Measurements from ENCODE around the gene INPP5E. TPM values are rescaled to one million over a fixed set of nuclear protein-coding genes. Genes with fewer than 3 reads are reported as not detected.

INPP5E gene
- 10.6 TPM for total RNA-seq
- long read RNA-seq, full-length matches to known transcripts = 16 of 56 reads
- long read RNA-seq, partial matches to known transcripts = 15 of 56 reads
- long read RNA-seq, other reads (novel, unspliced or antisense) = 25 of 56 reads

- Histone ChIP-seq H3K27ac (replicated peaks) (peak within 1 kb of the TSS; percentile 91), H3K4me3 (peak within 1 kb of the TSS; percentile 98), H3K36me3 (peaks cover 50% of the 10 kb centered on the region), H3K4me1 (peaks cover 50% of the 10 kb centered on the region), H3K9me3 (replicated peaks) (no peaks in the 10 kb centered on the region), H3K27me3 (ENCODE audit: low read depth) (no peaks in the 10 kb centered on the region)
- intact Hi-C loops (cut with micrococcal nuclease) = no loop called here
- DNase-seq = peak; percentile 80
- TF ChIP-seq CTCF (IDR thresholded peaks at IDR 0.05; ENCODE audit: borderline replicate concordance) = peak; percentile 85
These were observed at the start of gene INPP5E for GRCh38 chr9:136439481-136440408. Gene INPP5E (minus strand): TSS chr9:136439845. CDS start chr9:136439419, 426 bp downstream.

GRCh38 chr9:136488247-136489214, 48.9 kb upstream of the INPP5E start:
- Histone ChIP-seq H3K9me3 (replicated peaks) (no peaks in the 10 kb centered on the region), H3K27ac (replicated peaks) (no peak overlapping the region), H3K4me1 (peaks cover 45% of the 10 kb centered on the region), H3K4me3 (no peak overlapping the region), H3K27me3 (ENCODE audit: low read depth) (no peaks in the 10 kb centered on the region), H3K36me3 (no peaks in the 10 kb centered on the region)
- DNase-seq = peak; percentile 67
- intact Hi-C loops (cut with micrococcal nuclease) = loop anchor here (5.0 kb wide), 1 partner anchor 144 kb away; no protein-coding TSS in a partner anchor
- TF ChIP-seq CTCF (IDR thresholded peaks at IDR 0.05; ENCODE audit: borderline replicate concordance) = peak; percentile 98

GRCh38 chr9:136487672-136488071, 48.0 kb upstream of the INPP5E start:
- DNase-seq = no peak
- Histone ChIP-seq H3K9me3 (replicated peaks) (no peaks in the 10 kb centered on the region), H3K27me3 (ENCODE audit: low read depth) (no peaks in the 10 kb centered on the region), H3K36me3 (no peaks in the 10 kb centered on the region), H3K4me1 (peaks cover 40% of the 10 kb centered on the region), H3K27ac (replicated peaks) (no peak overlapping the region), H3K4me3 (no peak overlapping the region)
- intact Hi-C loops (cut with micrococcal nuclease) = loop anchor here (5.0 kb wide), 1 partner anchor 145 kb away; no protein-coding TSS in a partner anchor
- no peak for TF ChIP-seq CTCF (IDR thresholded peaks at IDR 0.05; ENCODE audit: borderline replicate concordance)

GRCh38 chr9:136486823-136487620, 47.4 kb upstream of the INPP5E start:
- Histone ChIP-seq H3K27ac (replicated peaks) (no peak overlapping the region), H3K4me1 (peaks cover 45% of the 10 kb centered on the region), H3K4me3 (no peak overlapping the region), H3K9me3 (replicated peaks) (no peaks in the 10 kb centered on the region), H3K27me3 (ENCODE audit: low read depth) (no peaks in the 10 kb centered on the region), H3K36me3 (no peaks in the 10 kb centered on the region)
- intact Hi-C loops (cut with micrococcal nuclease) = loop anchor here (5.0 kb wide), 1 partner anchor 145 kb away; no protein-coding TSS in a partner anchor
- no peak for DNase-seq
- no peak for TF ChIP-seq CTCF (IDR thresholded peaks at IDR 0.05; ENCODE audit: borderline replicate concordance)
